ENCODE measurements around the gene IFITM2. TPM values are rescaled to one million over a fixed set of nuclear protein-coding genes. Genes with fewer than 3 reads are reported as not detected.

Gene IFITM2
- total and polyA plus RNA-seq, 4 donors, result 8.5 to 1,441 (median 404) TPM

DNA sequence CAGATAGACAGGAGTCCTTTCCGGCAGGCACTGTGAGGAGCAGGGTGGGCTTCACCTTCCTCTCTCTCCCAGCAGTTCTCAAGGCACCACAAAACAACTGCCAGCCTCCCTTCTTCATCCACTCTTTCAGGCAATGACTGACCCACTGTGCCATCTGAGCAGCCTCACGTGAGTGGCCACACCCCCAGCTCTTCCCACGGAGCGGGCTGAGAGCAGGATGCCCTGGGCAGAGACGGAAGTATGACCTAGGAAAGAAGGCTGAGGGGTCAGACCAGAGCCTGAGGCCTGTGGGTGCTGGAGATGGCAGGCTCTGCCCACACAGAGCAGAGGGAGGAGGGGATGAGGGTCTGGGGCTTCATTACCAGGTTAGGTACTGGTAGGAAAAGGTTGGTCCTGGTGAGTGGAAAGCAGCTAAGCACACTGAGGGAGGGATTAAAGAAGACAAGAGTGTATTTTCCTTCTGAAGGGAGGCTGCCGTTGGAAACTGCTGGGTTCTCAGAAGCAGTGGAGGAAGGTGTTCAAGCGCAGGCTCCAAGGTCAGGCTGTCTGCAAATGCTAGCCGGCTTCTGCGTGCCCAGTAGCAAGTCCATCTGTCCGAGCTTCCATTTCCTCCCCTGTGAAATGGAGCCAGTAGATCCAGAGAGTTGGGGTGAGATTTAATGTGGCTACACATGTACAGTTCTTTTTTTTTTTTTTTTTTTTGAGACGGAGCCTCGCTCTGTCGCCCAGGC, 24.8 kb upstream of the IFITM2 start:
- no peaks in the 10 kb centered on the region for H3K27me3 ChIP-seq (ENCODE audit: control insufficient read depth in 4 of 4, insufficient read depth in 4 of 4, low read length in 3 of 4)
- no peaks in the 10 kb centered on the region for H3K36me3 ChIP-seq (ENCODE audit: control insufficient read depth in 4 of 4, insufficient read depth in 3 of 4, low read depth in 1 of 4, low read length in 3 of 4)
- H3K4me1 ChIP-seq (ENCODE audit: control insufficient read depth in 4 of 4, insufficient read depth in 4 of 4, low read length in 3 of 4), result peaks cover 12 to 46% (median 32%) of the 10 kb centered on the region in 4 donors
- 82% methylated on average over 11 of the region's 13 CpGs for WGBS
- H3K4me3 ChIP-seq (ENCODE audit: low read depth in 1 of 3, low read length in 3 of 3), result no peak overlapping the region
- no peak overlapping the region for H3K9ac ChIP-seq (ENCODE audit: low read depth in 1 of 2, low read length in 2 of 2)
- DNase-seq (ENCODE audit: low spot score), result no peak
- no peaks in the 10 kb centered on the region for H3K9me3 ChIP-seq (ENCODE audit: control insufficient read depth in 4 of 4, low read length in 3 of 4)
- H3K27ac ChIP-seq (ENCODE audit: low read depth in 1 of 2, low read length in 2 of 2), result no peak overlapping the region
- TF ChIP-seq RXRA (IDR thresholded peaks at IDR 0.05), result no peak
- no peak for TF ChIP-seq HNF4A (conservative IDR thresholded peaks at IDR 0.05)

DNA sequence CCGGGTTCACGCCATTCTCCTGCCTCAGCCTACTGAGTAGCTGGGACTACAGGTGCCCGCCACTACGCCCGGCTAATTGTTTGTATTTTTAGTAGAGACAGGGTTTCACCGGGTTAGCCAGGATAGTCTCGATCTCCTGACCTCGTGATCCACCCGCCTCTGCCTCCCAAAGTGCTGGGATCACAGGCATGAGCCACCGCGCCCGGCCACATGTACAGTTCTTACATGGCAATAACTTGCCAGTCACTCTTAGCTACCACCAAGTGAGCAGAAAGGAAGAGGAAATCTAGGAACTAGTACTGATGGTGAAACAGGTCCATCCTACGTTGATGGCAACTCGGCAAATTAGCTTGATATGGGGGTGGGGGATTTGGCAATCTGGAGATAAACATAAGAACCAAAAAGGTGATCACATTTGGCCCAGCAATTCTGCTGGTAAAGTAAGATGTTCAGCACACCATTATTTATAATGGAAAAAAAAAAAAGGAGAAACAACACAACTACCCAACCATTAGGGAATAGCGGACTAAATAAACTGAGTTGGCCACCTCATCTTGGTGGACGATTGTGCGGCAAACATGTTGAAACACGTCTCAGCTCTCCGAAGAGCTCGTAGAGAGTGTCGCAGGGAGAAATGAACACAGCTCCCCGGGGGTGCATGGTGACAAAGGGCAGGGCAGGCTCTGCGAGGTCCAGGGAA, 24.1 kb upstream of the IFITM2 start:
- H3K4me3 ChIP-seq (ENCODE audit: low read depth in 1 of 3, low read length in 3 of 3), result no peak overlapping the region
- DNase-seq (ENCODE audit: low spot score), result no peak
- H3K36me3 ChIP-seq (ENCODE audit: control insufficient read depth in 4 of 4, insufficient read depth in 3 of 4, low read depth in 1 of 4, low read length in 3 of 4), result no peaks in the 10 kb centered on the region
- TF ChIP-seq NR2F2 (IDR thresholded peaks at IDR 0.05) (no peak), RXRA (IDR thresholded peaks at IDR 0.05) (no peak), YY1 (IDR thresholded peaks at IDR 0.05) (no peak), EGR1 (IDR thresholded peaks at IDR 0.05; ENCODE audit: low read depth in 2 of 2) (no peak), HNF4G (IDR thresholded peaks at IDR 0.05) (no peak), JUND (IDR thresholded peaks at IDR 0.05) (no peak), SP1 (IDR thresholded peaks at IDR 0.05) (no peak), TAF1 (conservative IDR thresholded peaks at IDR 0.05) (no peak), HNF4A (conservative IDR thresholded peaks at IDR 0.05) (no peak), RAD21 (IDR thresholded peaks at IDR 0.05) (no peak)
- TF ChIP-seq, protein P1, sequence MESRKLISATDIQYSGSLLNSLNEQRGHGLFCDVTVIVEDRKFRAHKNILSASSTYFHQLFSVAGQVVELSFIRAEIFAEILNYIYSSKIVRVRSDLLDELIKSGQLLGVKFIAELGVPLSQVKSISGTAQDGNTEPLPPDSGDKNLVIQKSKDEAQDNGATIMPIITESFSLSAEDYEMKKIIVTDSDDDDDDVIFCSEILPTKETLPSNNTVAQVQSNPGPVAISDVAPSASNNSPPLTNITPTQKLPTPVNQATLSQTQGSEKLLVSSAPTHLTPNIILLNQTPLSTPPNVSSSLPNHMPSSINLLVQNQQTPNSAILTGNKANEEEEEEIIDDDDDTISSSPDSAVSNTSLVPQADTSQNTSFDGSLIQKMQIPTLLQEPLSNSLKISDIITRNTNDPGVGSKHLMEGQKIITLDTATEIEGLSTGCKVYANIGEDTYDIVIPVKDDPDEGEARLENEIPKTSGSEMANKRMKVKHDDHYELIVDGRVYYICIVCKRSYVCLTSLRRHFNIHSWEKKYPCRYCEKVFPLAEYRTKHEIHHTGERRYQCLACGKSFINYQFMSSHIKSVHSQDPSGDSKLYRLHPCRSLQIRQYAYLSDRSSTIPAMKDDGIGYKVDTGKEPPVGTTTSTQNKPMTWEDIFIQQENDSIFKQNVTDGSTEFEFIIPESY (IDR thresholded peaks at IDR 0.05), result no peak
- TF ChIP-seq, protein P2, sequence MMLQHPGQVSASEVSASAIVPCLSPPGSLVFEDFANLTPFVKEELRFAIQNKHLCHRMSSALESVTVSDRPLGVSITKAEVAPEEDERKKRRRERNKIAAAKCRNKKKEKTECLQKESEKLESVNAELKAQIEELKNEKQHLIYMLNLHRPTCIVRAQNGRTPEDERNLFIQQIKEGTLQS (IDR thresholded peaks at IDR 0.05), result no peak
- WGBS, result 91% methylated on average over 23 of the region's 23 CpGs
- peaks cover 9 to 48% (median 33%) of the 10 kb centered on the region in 4 donors for H3K4me1 ChIP-seq (ENCODE audit: control insufficient read depth in 4 of 4, insufficient read depth in 4 of 4, low read length in 3 of 4)
- H3K9me3 ChIP-seq (ENCODE audit: control insufficient read depth in 4 of 4, low read length in 3 of 4), result no peaks in the 10 kb centered on the region
- no peak overlapping the region for H3K9ac ChIP-seq (ENCODE audit: low read depth in 1 of 2, low read length in 2 of 2)
- no peaks in the 10 kb centered on the region for H3K27me3 ChIP-seq (ENCODE audit: control insufficient read depth in 4 of 4, insufficient read depth in 4 of 4, low read length in 3 of 4)
- H3K27ac ChIP-seq (ENCODE audit: low read depth in 1 of 2, low read length in 2 of 2), result no peak overlapping the region

DNA sequence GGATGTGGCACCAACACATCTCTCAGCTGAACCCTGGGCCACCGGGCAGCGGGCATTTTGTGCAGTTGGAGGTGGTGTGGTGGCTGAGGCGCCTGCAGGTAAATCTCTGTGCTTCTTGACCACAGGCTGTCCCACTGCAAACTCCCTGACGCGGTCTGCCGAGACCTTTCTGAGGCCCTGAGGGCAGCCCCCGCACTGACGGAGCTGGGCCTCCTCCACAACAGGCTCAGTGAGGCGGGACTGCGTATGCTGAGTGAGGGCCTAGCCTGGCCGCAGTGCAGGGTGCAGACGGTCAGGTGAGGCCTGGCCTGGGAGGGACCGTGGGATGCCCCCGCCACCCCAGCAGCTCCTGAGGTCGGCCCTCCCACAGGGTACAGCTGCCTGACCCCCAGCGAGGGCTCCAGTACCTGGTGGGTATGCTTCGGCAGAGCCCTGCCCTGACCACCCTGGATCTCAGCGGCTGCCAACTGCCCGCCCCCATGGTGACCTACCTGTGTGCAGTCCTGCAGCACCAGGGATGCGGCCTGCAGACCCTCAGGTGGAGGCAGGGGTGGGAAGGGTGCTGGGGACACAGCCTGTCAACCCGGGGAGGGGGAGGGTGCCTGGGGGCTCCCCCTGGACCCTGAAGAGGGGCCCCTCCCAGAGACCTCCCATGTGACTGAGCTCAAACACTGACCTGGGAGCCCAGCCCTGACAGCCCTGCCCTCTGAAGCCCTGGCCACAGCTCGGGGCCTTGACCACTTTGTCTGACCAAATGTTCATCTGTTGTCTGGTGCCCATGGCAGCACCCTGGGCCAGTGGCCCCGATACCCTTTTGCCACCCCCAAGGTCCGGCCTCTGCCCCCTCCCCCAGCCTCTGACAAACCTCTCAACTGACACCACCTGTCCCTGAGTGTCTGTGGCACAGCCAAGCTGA, 23.3 kb upstream of the IFITM2 start:
- Histone ChIP-seq H3K27me3 (ENCODE audit: control insufficient read depth in 4 of 4, insufficient read depth in 4 of 4, low read length in 3 of 4) (no peaks in the 10 kb centered on the region), H3K36me3 (ENCODE audit: control insufficient read depth in 4 of 4, insufficient read depth in 3 of 4, low read depth in 1 of 4, low read length in 3 of 4) (no peaks in the 10 kb centered on the region), H3K4me3 (ENCODE audit: low read depth in 1 of 3, low read length in 3 of 3) (no peak overlapping the region), H3K9ac (ENCODE audit: low read depth in 1 of 2, low read length in 2 of 2) (no peak overlapping the region), H3K4me1 (ENCODE audit: control insufficient read depth in 4 of 4, insufficient read depth in 4 of 4, low read length in 3 of 4) (peaks cover 5 to 41% (median 28%) of the 10 kb centered on the region in 4 donors), H3K27ac (ENCODE audit: low read depth in 1 of 2, low read length in 2 of 2) (no peak overlapping the region), H3K9me3 (ENCODE audit: control insufficient read depth in 4 of 4, low read length in 3 of 4) (no peaks in the 10 kb centered on the region)
- no peak for DNase-seq (ENCODE audit: low spot score)
- TF ChIP-seq SP1 (IDR thresholded peaks at IDR 0.05), result no peak
- 91% methylated on average over 24 of the region's 24 CpGs for WGBS

Data from liver (tissue), 9 donors.